EL (cell line): ENCODE results near the gene OSBP2.
A peak's percentile ranks its signal among the peaks of the same experiment; 100 is the strongest.

Experiments
- DNase-seq: peaks from one replicate; pipeline ENCODE4 v3.0.0-alpha.2; 2016

The OSBP2 gene

GRCh38 chr22:30884211-30885000, 189.7 kb downstream of the OSBP2 start:
- no peak for DNase-seq

- no peak for DNase-seq
These were observed 190.3 kb downstream of the OSBP2 start for GRCh38 chr22:30885001-30885366.

- DNase-seq = no peak
These were observed 190.9 kb downstream of the OSBP2 start for GRCh38 chr22:30885591-30885990.

GRCh38 chr22:30887453-30887852, 192.8 kb downstream of the OSBP2 start:
- DNase-seq = no peak

- no peak for DNase-seq
These were observed 193.2 kb downstream of the OSBP2 start for GRCh38 chr22:30887861-30888260.

- no peak for DNase-seq
These were observed 194.8 kb downstream of the OSBP2 start for GRCh38 chr22:30889268-30889995.

- no peak for DNase-seq
These were observed 195.4 kb downstream of the OSBP2 start for GRCh38 chr22:30889996-30890480.

GRCh38 chr22:30890686-30891442, 196.2 kb downstream of the OSBP2 start:
- peak; percentile 25 for DNase-seq

- no peak for DNase-seq
These were observed 196.7 kb downstream of the OSBP2 start for GRCh38 chr22:30891443-30891755.

- no peak for DNase-seq
These were observed 197.1 kb downstream of the OSBP2 start for GRCh38 chr22:30891781-30892180.

- DNase-seq = no peak
These were observed 197.6 kb downstream of the OSBP2 start for GRCh38 chr22:30892286-30892685.

- DNase-seq = no peak
These were observed 198.1 kb downstream of the OSBP2 start for GRCh38 chr22:30892731-30893221.

- no peak for DNase-seq
These were observed 199.0 kb downstream of the OSBP2 start for GRCh38 chr22:30893434-30894370.

- DNase-seq = no peak
These were observed 199.7 kb downstream of the OSBP2 start for GRCh38 chr22:30894371-30894740.

GRCh38 chr22:30902496-30903357, 208.1 kb downstream of the OSBP2 start:
- DNase-seq = no peak

- DNase-seq = no peak
These were observed 209.3 kb downstream of the OSBP2 start for GRCh38 chr22:30903876-30904460.

GRCh38 chr22:30905696-30906341, 211.1 kb downstream of the OSBP2 start:
- no peak for DNase-seq

- no peak for DNase-seq
These were observed 211.7 kb downstream of the OSBP2 start for GRCh38 chr22:30906411-30906810.

- DNase-seq = no peak
These were observed 212.3 kb downstream of the OSBP2 start for GRCh38 chr22:30906946-30907345.

GRCh38 chr22:30908051-30908461, 213.4 kb downstream of the OSBP2 start:
- DNase-seq = no peak
